GM23338 (cell line): ENCODE results near the gene SPPL2C. TPM values are rescaled to one million over a fixed set of nuclear protein-coding genes. Genes with fewer than 3 reads are reported as not detected.

ENCODE experiments used
- ATAC-seq: fragments of 200-7000 bp; cut with Tn5 transposase; 3 replicates; pipeline ENCODE4 v1.9.1; 2020
- DNase-seq: peaks from one replicate; pipeline ENCODE4 v3.0.0-alpha.2; 2015; ENCODE audit warnings: low spot score
- H2AFZ ChIP-seq: fragments of 200-600 bp; sonication (generic); 2 replicates; pipeline ENCODE4 v1.8.0; 2016; ENCODE audit warnings: antibody characterized with exemption, mild to moderate bottlenecking, moderate library complexity
- H3F3A ChIP-seq: fragments of 200-600 bp; sonication (generic); replicated peaks from 2 replicates; pipeline ENCODE4 v1.8.0; 2017; ENCODE audit warnings: antibody characterized with exemption, mixed run types, low read depth
- H3K27ac ChIP-seq: fragments of 200-600 bp; sonication (generic); 2 replicates; pipeline ENCODE4 v1.6.1; 2016; ENCODE audit warnings: low read depth
- H3K27me3 ChIP-seq: fragments of 200-600 bp; sonication (generic); 2 replicates; pipeline ENCODE4 v1.8.0; 2016; ENCODE audit warnings: mild to moderate bottlenecking, mixed run types, moderate library complexity; ENCODE audit not compliant: insufficient read depth
- H3K36me3 ChIP-seq: fragments of 200-600 bp; sonication (generic); 2 replicates; pipeline ENCODE4 v1.8.0; 2016; ENCODE audit warnings: mild to moderate bottlenecking; ENCODE audit not compliant: insufficient read depth
- H3K4me1 ChIP-seq: fragments of 200-600 bp; sonication (generic); 2 replicates; pipeline ENCODE4 v1.8.0; 2016; ENCODE audit warnings: mild to moderate bottlenecking, moderate library complexity; ENCODE audit not compliant: insufficient read depth
- H3K4me2 ChIP-seq: fragments of 200-600 bp; sonication (generic); 2 replicates; pipeline ENCODE4 v1.7.1; 2017; ENCODE audit warnings: mixed run types
- H3K4me3 ChIP-seq: fragments of 200-600 bp; sonication (generic); 2 replicates; pipeline ENCODE4 v1.6.1; 2016; ENCODE audit warnings: mixed run types
- H3K79me2 ChIP-seq: fragments of 200-600 bp; sonication (generic); replicated peaks from 2 replicates; pipeline ENCODE4 v1.8.0; 2017; ENCODE audit warnings: mild to moderate bottlenecking; ENCODE audit not compliant: insufficient read depth
- H3K9me2 ChIP-seq: fragments of 200-600 bp; sonication (generic); 2 replicates; pipeline ENCODE4 v1.8.0; 2017; ENCODE audit not compliant: insufficient read depth
- H4K20me1 ChIP-seq: fragments of 200-600 bp; sonication (generic); replicated peaks from 2 replicates; pipeline ENCODE4 v1.8.0; 2017; ENCODE audit warnings: mild to moderate bottlenecking; ENCODE audit not compliant: insufficient read depth
- H3K27ac Mint-ChIP-seq: 2 replicates; pipeline ENCODE4 v1.8.0; 2020; ENCODE audit warnings: inconsistent platforms, mild to moderate bottlenecking, moderate library complexity, mixed read lengths
- H3K27me3 Mint-ChIP-seq: 3 replicates; pipeline ENCODE4 v1.8.0; 2022; ENCODE audit warnings: low read depth, mild to moderate bottlenecking, moderate library complexity, mixed read lengths, inconsistent platforms; ENCODE audit not compliant: insufficient read depth, poor library complexity
- H3K36me3 Mint-ChIP-seq: 3 replicates; pipeline ENCODE4 v1.8.0; 2021; ENCODE audit warnings: low read depth, mild to moderate bottlenecking, inconsistent platforms, moderate library complexity, mixed read lengths
- H3K4me1 Mint-ChIP-seq: 3 replicates; pipeline ENCODE4 v1.8.0; 2020; ENCODE audit warnings: mild to moderate bottlenecking, inconsistent platforms, mixed read lengths
- H3K4me3 Mint-ChIP-seq: 3 replicates; pipeline ENCODE4 v1.8.0; 2021; ENCODE audit warnings: moderate library complexity, mild to moderate bottlenecking, inconsistent platforms, mixed read lengths
- H3K9me3 Mint-ChIP-seq: 3 replicates; pipeline ENCODE4 v1.8.0; 2020; ENCODE audit warnings: moderate library complexity, mild to moderate bottlenecking, inconsistent platforms, mixed read lengths
- CREB1 ChIP-seq: fragments of 250-450 bp; sonication (Bioruptor Pico); IDR thresholded peaks from 2 replicates; pipeline ENCODE4 v1.5.0; 2020; ENCODE audit warnings: low read depth, mild to moderate bottlenecking, moderate library complexity
- EZH2 ChIP-seq: fragments of 200-600 bp; sonication (generic); IDR thresholded peaks from one replicate; pipeline ENCODE4 v1.8.0; 2017; ENCODE audit warnings: antibody characterized with exemption, mild to moderate bottlenecking, low read depth; ENCODE audit not compliant: unreplicated experiment
- EZH2phosphoT487 ChIP-seq: fragments of 200-600 bp; sonication (generic); IDR thresholded peaks from one replicate; pipeline ENCODE4 v1.8.1; 2018; ENCODE audit warnings: antibody characterized with exemption; ENCODE audit not compliant: unreplicated experiment
- NANOG ChIP-seq: IDR thresholded peaks from 2 replicates; pipeline ENCODE4 v1.6.1; 2016; ENCODE audit warnings: antibody characterized with exemption, borderline replicate concordance
- POLR2AphosphoS5 ChIP-seq: IDR thresholded peaks from 2 replicates; pipeline ENCODE4 v1.6.1; 2016; ENCODE audit warnings: antibody characterized with exemption, low read depth
- ZNF114 ChIP-seq: fragments of 250-450 bp; sonication (Bioruptor Pico); IDR thresholded peaks from 2 replicates; pipeline ENCODE4 v1.5.0; 2020; ENCODE audit warnings: mild to moderate bottlenecking, moderate library complexity
- ZNF331 ChIP-seq: fragments of 250-450 bp; sonication (Bioruptor Pico); IDR thresholded peaks from 2 replicates; pipeline ENCODE4 v1.5.0; 2020; ENCODE audit warnings: low read depth, mild to moderate bottlenecking, moderate library complexity
- ZNF462 ChIP-seq: fragments of 250-450 bp; sonication (Bioruptor Pico); IDR thresholded peaks from 2 replicates; pipeline ENCODE4 v1.5.0; 2020; ENCODE audit warnings: mild to moderate bottlenecking, moderate library complexity
- polyA plus RNA-seq: library from polyadenylated mRNA; unstranded; fragments of >200 nt; fragmentation: Nextera tagmentation; extraction: Ambion mirVana; gene quantifications from 2 replicates; pipeline ENCODE4 v1.2.1, GENCODE V29; 2016
- total RNA-seq: library from RNA; depleted of rRNA; stranded (reverse); fragments of >200 nt; shearing (Covaris generic); gene quantifications from 2 replicates; pipeline ENCODE4 v1.2.3, GENCODE V29; 2014
- TF ChIP-seq, protein P1 (sequence below), 2 experiments: fragments of 200-600 bp in 1 of 2; sonication (generic) in 1 of 2; conservative IDR thresholded peaks; 2 replicates each; pipeline versions ENCODE4 v1.5.1 to v1.6.1; 2016 to 2017; ENCODE audit warnings: antibody characterized with exemption in 2 of 2, low read depth in 2 of 2, mild to moderate bottlenecking in 2 of 2, moderate library complexity in 1 of 2
- TF ChIP-seq, protein P2 (sequence below): IDR thresholded peaks from 2 replicates; pipeline ENCODE4 v1.6.1; 2016; ENCODE audit warnings: antibody characterized with exemption

Gene SPPL2C
- total and polyA plus RNA-seq, 2 experiments from 2014 or later = 0.14 TPM; not detected in 1

- TF ChIP-seq EZH2phosphoT487 = no peak
- TF ChIP-seq, protein P1, sequence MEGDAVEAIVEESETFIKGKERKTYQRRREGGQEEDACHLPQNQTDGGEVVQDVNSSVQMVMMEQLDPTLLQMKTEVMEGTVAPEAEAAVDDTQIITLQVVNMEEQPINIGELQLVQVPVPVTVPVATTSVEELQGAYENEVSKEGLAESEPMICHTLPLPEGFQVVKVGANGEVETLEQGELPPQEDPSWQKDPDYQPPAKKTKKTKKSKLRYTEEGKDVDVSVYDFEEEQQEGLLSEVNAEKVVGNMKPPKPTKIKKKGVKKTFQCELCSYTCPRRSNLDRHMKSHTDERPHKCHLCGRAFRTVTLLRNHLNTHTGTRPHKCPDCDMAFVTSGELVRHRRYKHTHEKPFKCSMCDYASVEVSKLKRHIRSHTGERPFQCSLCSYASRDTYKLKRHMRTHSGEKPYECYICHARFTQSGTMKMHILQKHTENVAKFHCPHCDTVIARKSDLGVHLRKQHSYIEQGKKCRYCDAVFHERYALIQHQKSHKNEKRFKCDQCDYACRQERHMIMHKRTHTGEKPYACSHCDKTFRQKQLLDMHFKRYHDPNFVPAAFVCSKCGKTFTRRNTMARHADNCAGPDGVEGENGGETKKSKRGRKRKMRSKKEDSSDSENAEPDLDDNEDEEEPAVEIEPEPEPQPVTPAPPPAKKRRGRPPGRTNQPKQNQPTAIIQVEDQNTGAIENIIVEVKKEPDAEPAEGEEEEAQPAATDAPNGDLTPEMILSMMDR (conservative IDR thresholded peaks at IDR 0.05; ENCODE audit: low read depth in 2 of 2) = no peak
- TF ChIP-seq, protein P2, sequence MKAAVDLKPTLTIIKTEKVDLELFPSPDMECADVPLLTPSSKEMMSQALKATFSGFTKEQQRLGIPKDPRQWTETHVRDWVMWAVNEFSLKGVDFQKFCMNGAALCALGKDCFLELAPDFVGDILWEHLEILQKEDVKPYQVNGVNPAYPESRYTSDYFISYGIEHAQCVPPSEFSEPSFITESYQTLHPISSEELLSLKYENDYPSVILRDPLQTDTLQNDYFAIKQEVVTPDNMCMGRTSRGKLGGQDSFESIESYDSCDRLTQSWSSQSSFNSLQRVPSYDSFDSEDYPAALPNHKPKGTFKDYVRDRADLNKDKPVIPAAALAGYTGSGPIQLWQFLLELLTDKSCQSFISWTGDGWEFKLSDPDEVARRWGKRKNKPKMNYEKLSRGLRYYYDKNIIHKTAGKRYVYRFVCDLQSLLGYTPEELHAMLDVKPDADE = no peak
- no peak for TF ChIP-seq ZNF114 (CRISPR knock-in tag)
These were observed 5.9 kb upstream of the SPPL2C start (continued) for GRCh38 chr17:45838751-45839295.

DNA sequence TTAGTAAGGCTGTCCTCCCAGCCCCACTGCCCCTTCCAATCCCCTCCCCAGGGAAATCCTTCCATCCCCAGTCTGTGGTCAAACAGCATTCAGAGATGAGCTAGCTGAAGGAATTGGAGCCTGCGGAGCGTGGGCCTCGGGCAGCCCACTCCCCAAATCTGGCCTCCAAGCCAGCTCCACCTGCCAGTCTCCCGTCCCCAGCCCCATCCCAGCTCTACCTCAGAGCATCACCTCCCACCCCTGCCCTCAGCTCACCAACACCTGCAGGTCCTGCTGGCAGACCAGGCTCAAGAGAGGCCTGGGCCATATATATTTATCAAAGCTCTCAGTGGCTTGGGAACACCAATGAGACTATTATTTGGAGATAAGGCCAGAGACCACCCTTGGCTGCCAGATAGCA is 5.2 kb upstream of the SPPL2C start:
- H3K4me1 Mint-ChIP-seq = no peaks in the 10 kb centered on the region; the same call in 2 of the 3 replicates
- H3K4me3 Mint-ChIP-seq = no peak overlapping the region
- Histone ChIP-seq H3K4me3 (no peak overlapping the region), H3K36me3 (no peaks in the 10 kb centered on the region), H3K27me3 (no peaks in the 10 kb centered on the region), H4K20me1 (no peaks in the 10 kb centered on the region), H3F3A (no peaks in the 10 kb centered on the region), H3K27ac (no peak overlapping the region), H3K4me2 (no peak overlapping the region), H3K4me1 (no peaks in the 10 kb centered on the region), H3K79me2 (no peaks in the 10 kb centered on the region), H3K9me2 (no peaks in the 10 kb centered on the region), H2AFZ (no peak overlapping the region)
- H3K36me3 Mint-ChIP-seq = no peaks in the 10 kb centered on the region
- H3K9me3 Mint-ChIP-seq = no peaks in the 10 kb centered on the region
- H3K27ac Mint-ChIP-seq = no peak overlapping the region
- no peak for DNase-seq
- H3K27me3 Mint-ChIP-seq = peaks cover 11% of the 10 kb centered on the region
- ATAC-seq = no peak
- no peak for TF ChIP-seq ZNF462 (CRISPR knock-in tag)
- TF ChIP-seq ZNF114 (CRISPR knock-in tag) = no peak
- no peak for TF ChIP-seq ZNF331 (CRISPR knock-in tag)
- TF ChIP-seq, protein P1 (conservative IDR thresholded peaks at IDR 0.05; ENCODE audit: low read depth in 2 of 2) = no peak
- no peak for TF ChIP-seq EZH2
- TF ChIP-seq EZH2phosphoT487 = no peak
- TF ChIP-seq, protein P2 = no peak
- no peak for TF ChIP-seq NANOG
- TF ChIP-seq POLR2AphosphoS5 = no peak
- no peak for TF ChIP-seq CREB1
